ENCODE results near the gene UBE2S. TPM values are rescaled to one million over a fixed set of nuclear protein-coding genes. Genes with fewer than 3 reads are reported as not detected.

Gene UBE2S
- total RNA-seq, 1 experiment from 2014 or later = 291 TPM

DNA sequence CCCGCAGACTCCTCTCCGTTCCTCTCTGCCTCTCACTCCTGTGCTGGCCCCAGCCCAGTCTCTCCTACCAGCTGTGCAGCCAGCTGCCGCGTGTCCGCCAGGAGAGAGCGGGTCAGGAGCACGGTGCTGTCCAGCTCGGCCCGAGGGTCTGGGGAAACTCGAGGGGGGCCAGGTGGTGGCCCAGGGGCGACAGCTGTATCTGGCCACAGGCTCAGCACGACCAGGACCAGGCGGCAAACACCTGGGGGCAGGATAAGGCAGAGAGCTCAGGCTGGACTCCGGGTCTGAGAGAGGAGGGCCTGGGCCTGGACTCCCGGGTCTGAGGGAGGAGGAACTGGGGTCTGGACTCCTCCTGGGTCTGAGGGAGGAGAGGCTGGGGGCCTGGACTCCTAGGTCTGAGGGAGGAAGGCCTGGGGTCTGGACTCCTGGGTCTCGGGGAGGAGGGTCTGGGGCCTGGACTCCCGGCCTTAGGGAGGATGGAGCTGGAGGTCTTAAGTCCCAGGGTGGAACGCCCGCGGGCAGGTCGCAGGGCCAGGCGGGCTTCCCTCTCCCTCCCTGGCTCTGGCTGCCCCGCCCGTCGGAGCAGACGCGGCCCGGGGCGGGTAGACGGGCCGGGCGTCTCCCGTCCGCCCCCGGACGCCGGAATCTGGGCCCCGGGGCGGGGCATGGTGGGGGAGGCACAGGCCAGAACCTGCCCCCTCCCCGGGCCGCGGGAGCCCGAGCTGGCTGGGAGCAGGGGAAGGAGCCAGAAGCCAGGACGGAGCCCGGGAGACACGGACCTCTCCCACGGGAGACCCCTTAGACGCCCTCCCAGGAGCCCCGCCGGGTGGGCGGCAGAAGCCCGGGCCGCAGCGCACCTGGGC lies 38.7 kb downstream of the UBE2S start:
- Histone ChIP-seq H3K9me3 (ENCODE audit: low read length) (no peaks in the 10 kb centered on the region), H3K79me2 (ENCODE audit: low read length) (no peaks in the 10 kb centered on the region), H3K4me1 (ENCODE audit: low read length) (no peaks in the 10 kb centered on the region), H3K9me2 (replicated peaks; ENCODE audit: insufficient read depth, low read length) (no peaks in the 10 kb centered on the region), H4K20me1 (ENCODE audit: insufficient read depth, low read depth, low read length) (no peaks in the 10 kb centered on the region; the same call in 1 of the 2 replicates), H3K36me3 (ENCODE audit: insufficient read depth, low read length) (no peaks in the 10 kb centered on the region), H3K9ac (ENCODE audit: low read length) (no peak overlapping the region), H3K27me3 (ENCODE audit: low read length) (no peaks in the 10 kb centered on the region), H3K4me2 (ENCODE audit: low read depth, low read length, poor library complexity, severe bottlenecking) (no peak overlapping the region), H3K4me3 (ENCODE audit: low read length) (no peak overlapping the region), H2AFZ (ENCODE audit: low read length) (no peak overlapping the region), H3K27ac (ENCODE audit: low read length) (no peak overlapping the region)
- no peak for DNase-seq

DNA sequence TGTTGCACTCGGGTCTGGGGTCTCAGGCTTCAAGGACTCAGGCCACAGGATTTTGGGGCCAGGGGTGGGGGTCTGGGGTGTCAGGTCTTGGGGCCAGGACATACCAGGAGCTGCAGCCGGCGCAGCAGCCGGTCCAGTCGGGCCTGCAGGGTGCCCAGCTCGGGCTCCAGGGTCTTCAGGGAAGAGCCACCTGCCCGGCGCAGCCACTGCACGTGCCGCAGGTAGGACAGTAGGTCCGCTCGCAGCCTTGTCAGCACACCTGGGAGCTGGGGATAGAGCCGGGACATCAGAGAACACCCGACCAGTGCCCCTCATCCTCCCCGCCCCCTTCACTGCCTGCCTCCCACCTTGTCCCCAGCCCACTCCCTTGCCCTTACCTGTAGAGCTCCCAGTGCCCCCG lies 39.5 kb downstream of the UBE2S start:
- no peak overlapping the region for H3K4me2 ChIP-seq (ENCODE audit: low read depth, low read length, poor library complexity, severe bottlenecking)
- H3K27me3 ChIP-seq (ENCODE audit: low read length) = no peaks in the 10 kb centered on the region
- H2AFZ ChIP-seq (ENCODE audit: low read length) = no peak overlapping the region
- H3K79me2 ChIP-seq (ENCODE audit: low read length) = no peaks in the 10 kb centered on the region
- H3K27ac ChIP-seq (ENCODE audit: low read length) = no peak overlapping the region
- no peaks in the 10 kb centered on the region for H3K4me1 ChIP-seq (ENCODE audit: low read length)
- no peak overlapping the region for H3K9ac ChIP-seq (ENCODE audit: low read length)
- no peaks in the 10 kb centered on the region for H3K9me2 ChIP-seq (replicated peaks; ENCODE audit: insufficient read depth, low read length)
- no peak overlapping the region for H3K4me3 ChIP-seq (ENCODE audit: low read length)
- no peaks in the 10 kb centered on the region for H3K36me3 ChIP-seq (ENCODE audit: insufficient read depth, low read length)
- no peaks in the 10 kb centered on the region for H3K9me3 ChIP-seq (ENCODE audit: low read length)
- H4K20me1 ChIP-seq (ENCODE audit: insufficient read depth, low read depth, low read length) = no peaks in the 10 kb centered on the region; the same call in 1 of the 2 replicates
- no peak for DNase-seq

DNA sequence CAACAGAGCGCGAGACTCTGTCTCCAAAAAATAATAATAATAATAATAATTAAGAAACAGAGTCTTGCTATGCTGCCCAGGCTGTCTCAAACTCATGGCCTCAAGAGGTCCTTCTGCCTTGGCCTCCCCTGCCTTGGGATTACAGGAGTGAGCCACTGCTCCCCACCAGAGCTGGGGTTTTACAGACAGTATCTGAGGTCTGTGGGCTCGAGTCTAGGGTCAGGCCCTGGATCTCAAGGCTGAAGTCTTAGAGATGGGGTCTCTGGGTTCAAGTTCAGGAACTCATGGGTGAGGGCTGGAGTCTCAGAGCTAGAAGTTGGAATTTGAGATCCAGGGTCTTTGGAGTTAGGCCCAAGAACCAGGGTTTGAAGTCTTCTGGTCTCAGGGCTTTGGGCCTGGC lies 40.8 kb downstream of the UBE2S start:
- Histone ChIP-seq H2AFZ (ENCODE audit: low read length) (no peak overlapping the region), H3K9me3 (ENCODE audit: low read length) (no peaks in the 10 kb centered on the region), H3K4me2 (ENCODE audit: low read depth, low read length, poor library complexity, severe bottlenecking) (no peak overlapping the region), H3K9me2 (replicated peaks; ENCODE audit: insufficient read depth, low read length) (no peaks in the 10 kb centered on the region), H3K4me1 (ENCODE audit: low read length) (no peaks in the 10 kb centered on the region), H3K36me3 (ENCODE audit: insufficient read depth, low read length) (no peaks in the 10 kb centered on the region), H3K27ac (ENCODE audit: low read length) (no peak overlapping the region), H4K20me1 (ENCODE audit: insufficient read depth, low read depth, low read length) (no peaks in the 10 kb centered on the region), H3K79me2 (ENCODE audit: low read length) (no peaks in the 10 kb centered on the region), H3K9ac (ENCODE audit: low read length) (no peak overlapping the region), H3K4me3 (ENCODE audit: low read length) (no peak overlapping the region), H3K27me3 (ENCODE audit: low read length) (no peaks in the 10 kb centered on the region)
- no peak for DNase-seq

- no peak overlapping the region for H3K4me3 ChIP-seq (ENCODE audit: low read length)
- H3K27me3 ChIP-seq (ENCODE audit: low read length) = no peaks in the 10 kb centered on the region
- no peak overlapping the region for H3K4me2 ChIP-seq (ENCODE audit: low read depth, low read length, poor library complexity, severe bottlenecking)
- no peaks in the 10 kb centered on the region for H3K9me2 ChIP-seq (replicated peaks; ENCODE audit: insufficient read depth, low read length)
- H3K9me3 ChIP-seq (ENCODE audit: low read length) = no peaks in the 10 kb centered on the region
- no peak for DNase-seq
- no peak overlapping the region for H3K27ac ChIP-seq (ENCODE audit: low read length)
- no peaks in the 10 kb centered on the region for H3K79me2 ChIP-seq (ENCODE audit: low read length)
- no peaks in the 10 kb centered on the region for H4K20me1 ChIP-seq (ENCODE audit: insufficient read depth, low read depth, low read length)
- H3K9ac ChIP-seq (ENCODE audit: low read length) = no peak overlapping the region
- H2AFZ ChIP-seq (ENCODE audit: low read length) = no peak overlapping the region
- no peaks in the 10 kb centered on the region for H3K36me3 ChIP-seq (ENCODE audit: insufficient read depth, low read length)
- no peaks in the 10 kb centered on the region for H3K4me1 ChIP-seq (ENCODE audit: low read length)
These were observed 41.6 kb downstream of the UBE2S start for GRCh38 chr19:55365964-55366363.

- Histone ChIP-seq H3K27me3 (ENCODE audit: low read length) (no peaks in the 10 kb centered on the region), H3K9me3 (ENCODE audit: low read length) (no peaks in the 10 kb centered on the region), H3K4me2 (ENCODE audit: low read depth, low read length, poor library complexity, severe bottlenecking) (no peak overlapping the region), H3K27ac (ENCODE audit: low read length) (no peak overlapping the region), H3K4me1 (ENCODE audit: low read length) (no peaks in the 10 kb centered on the region), H3K4me3 (ENCODE audit: low read length) (no peak overlapping the region), H3K9me2 (replicated peaks; ENCODE audit: insufficient read depth, low read length) (no peaks in the 10 kb centered on the region), H4K20me1 (ENCODE audit: insufficient read depth, low read depth, low read length) (no peaks in the 10 kb centered on the region), H2AFZ (ENCODE audit: low read length) (no peak overlapping the region), H3K9ac (ENCODE audit: low read length) (no peak overlapping the region), H3K36me3 (ENCODE audit: insufficient read depth, low read length) (no peaks in the 10 kb centered on the region), H3K79me2 (ENCODE audit: low read length) (no peaks in the 10 kb centered on the region)
- DNase-seq = no peak
These were observed 42.3 kb downstream of the UBE2S start for GRCh38 chr19:55365245-55365644.

- H3K9ac ChIP-seq (ENCODE audit: low read length) = no peak within 1 kb of the TSS
- H3K79me2 ChIP-seq (ENCODE audit: low read length) = no peaks in the 10 kb centered on the region
- no peaks in the 10 kb centered on the region for H4K20me1 ChIP-seq (ENCODE audit: insufficient read depth, low read depth, low read length)
- H3K4me2 ChIP-seq (ENCODE audit: low read depth, low read length, poor library complexity, severe bottlenecking) = no peak within 1 kb of the TSS
- DNase-seq = no peak
- H3K4me1 ChIP-seq (ENCODE audit: low read length) = no peaks in the 10 kb centered on the region
- H3K4me3 ChIP-seq (ENCODE audit: low read length) = no peak within 1 kb of the TSS
- H3K27me3 ChIP-seq (ENCODE audit: low read length) = no peaks in the 10 kb centered on the region
- no peak within 1 kb of the TSS for H3K27ac ChIP-seq (ENCODE audit: low read length)
- H2AFZ ChIP-seq (ENCODE audit: low read length) = no peak within 1 kb of the TSS
- no peaks in the 10 kb centered on the region for H3K36me3 ChIP-seq (ENCODE audit: insufficient read depth, low read length)
- H3K9me3 ChIP-seq (ENCODE audit: low read length) = no peaks in the 10 kb centered on the region
- H3K9me2 ChIP-seq (replicated peaks; ENCODE audit: insufficient read depth, low read length) = no peaks in the 10 kb centered on the region
These were observed 44.4 kb downstream of the UBE2S start, which contains the start of gene GARIN5B for GRCh38 chr19:55362990-55363716. TSS of gene GARIN5B (minus strand) at chr19:55363260. CDS start at chr19:55363066, 194 bp downstream.

- no peak for DNase-seq
- no peaks in the 10 kb centered on the region for H3K36me3 ChIP-seq (ENCODE audit: insufficient read depth, low read length)
- H3K9me3 ChIP-seq (ENCODE audit: low read length) = no peaks in the 10 kb centered on the region
- H3K9ac ChIP-seq (ENCODE audit: low read length) = no peak overlapping the region
- no peak overlapping the region for H3K4me3 ChIP-seq (ENCODE audit: low read length)
- no peaks in the 10 kb centered on the region for H3K27me3 ChIP-seq (ENCODE audit: low read length)
- no peaks in the 10 kb centered on the region for H4K20me1 ChIP-seq (ENCODE audit: insufficient read depth, low read depth, low read length)
- no peak overlapping the region for H2AFZ ChIP-seq (ENCODE audit: low read length)
- H3K4me2 ChIP-seq (ENCODE audit: low read depth, low read length, poor library complexity, severe bottlenecking) = no peak overlapping the region
- no peaks in the 10 kb centered on the region for H3K4me1 ChIP-seq (ENCODE audit: low read length)
- H3K9me2 ChIP-seq (replicated peaks; ENCODE audit: insufficient read depth, low read length) = no peaks in the 10 kb centered on the region
- no peak overlapping the region for H3K27ac ChIP-seq (ENCODE audit: low read length)
- H3K79me2 ChIP-seq (ENCODE audit: low read length) = no peaks in the 10 kb centered on the region
These were observed 45.2 kb downstream of the UBE2S start for GRCh38 chr19:55362174-55362989.

GRCh38 chr19:55360902-55361301 lies 46.7 kb downstream of the UBE2S start:
- Histone ChIP-seq H3K27me3 (ENCODE audit: low read length) (no peaks in the 10 kb centered on the region), H3K4me1 (ENCODE audit: low read length) (no peaks in the 10 kb centered on the region), H2AFZ (ENCODE audit: low read length) (no peak overlapping the region), H3K9me2 (replicated peaks; ENCODE audit: insufficient read depth, low read length) (no peaks in the 10 kb centered on the region), H3K4me2 (ENCODE audit: low read depth, low read length, poor library complexity, severe bottlenecking) (no peak overlapping the region), H3K27ac (ENCODE audit: low read length) (no peak overlapping the region), H3K9me3 (ENCODE audit: low read length) (no peaks in the 10 kb centered on the region), H4K20me1 (ENCODE audit: insufficient read depth, low read depth, low read length) (no peaks in the 10 kb centered on the region), H3K36me3 (ENCODE audit: insufficient read depth, low read length) (no peaks in the 10 kb centered on the region), H3K4me3 (ENCODE audit: low read length) (no peak overlapping the region), H3K9ac (ENCODE audit: low read length) (no peak overlapping the region), H3K79me2 (ENCODE audit: low read length) (no peaks in the 10 kb centered on the region)
- DNase-seq = no peak

All from Karpas-422 (cell line).